HepG2 (cell line): Measurements from ENCODE around the gene THPO.

Source experiments
- EEA1 ChIP-seq: sonication (generic); formaldehyde crosslinking; IDR thresholded peaks from 2 replicates; pipeline ENCODE4 v1.5.1; 2020; ENCODE audit warnings: mild to moderate bottlenecking, missing genetic modification reagents, borderline replicate concordance
- GPN1 ChIP-seq: sonication (generic); formaldehyde crosslinking; IDR thresholded peaks from 2 replicates; pipeline ENCODE4 v1.5.1; 2020; ENCODE audit warnings: missing genetic modification reagents, borderline replicate concordance
- HNRNPUL1 ChIP-seq: fragments of 200-400 bp; formaldehyde crosslinking; IDR thresholded peaks from 2 replicates; pipeline ENCODE4 v1.6.1; 2017; ENCODE audit warnings: low read depth, mild to moderate bottlenecking, low read length, moderate library complexity
- NFIB ChIP-seq: sonication (generic); formaldehyde crosslinking; IDR thresholded peaks from 2 replicates; pipeline ENCODE4 v1.9.0; 2021; ENCODE audit warnings: missing genetic modification reagents, mild to moderate bottlenecking, borderline replicate concordance
- NR3C1 ChIP-seq: sonication (generic); formaldehyde crosslinking; IDR thresholded peaks from 2 replicates; pipeline ENCODE4 v1.4.0; 2020; ENCODE audit warnings: missing genetic modification reagents
- POLR2A ChIP-seq, 2 experiments: IDR thresholded peaks; 2 replicates each; pipeline ENCODE4 v1.6.1; 2011; ENCODE audit warnings: low read depth in 2 of 2, low read length in 2 of 2, mild to moderate bottlenecking in 1 of 2, moderate library complexity in 1 of 2; ENCODE audit not compliant: insufficient read depth in 1 of 2
- ZNF160 ChIP-seq: sonication (generic); formaldehyde crosslinking; IDR thresholded peaks from 2 replicates; pipeline ENCODE4 v1.8.0; 2022; ENCODE audit warnings: mild to moderate bottlenecking, inconsistent platforms, missing genetic modification reagents
- ZNF3 ChIP-seq: IDR thresholded peaks from 2 replicates; pipeline ENCODE4 v1.7.0; 2017; ENCODE audit warnings: inconsistent platforms
- ZNF317 ChIP-seq: sonication (generic); formaldehyde crosslinking; IDR thresholded peaks from 2 replicates; pipeline ENCODE4 v1.5.0; 2020; ENCODE audit warnings: mild to moderate bottlenecking, missing genetic modification reagents
- ZNF468 ChIP-seq: sonication (generic); formaldehyde crosslinking; IDR thresholded peaks from 2 replicates; pipeline ENCODE4 v1.8.0; 2022; ENCODE audit warnings: mild to moderate bottlenecking, moderate library complexity, missing genetic modification reagents
- ZNF549 ChIP-seq: sonication (generic); formaldehyde crosslinking; IDR thresholded peaks from 2 replicates; pipeline ENCODE4 v1.5.0; 2020; ENCODE audit warnings: missing genetic modification reagents
- ZNF75D ChIP-seq: sonication (generic); formaldehyde crosslinking; IDR thresholded peaks from 2 replicates; pipeline ENCODE4 v1.8.1; 2023; ENCODE audit warnings: missing genetic modification reagents, mild to moderate bottlenecking, borderline replicate concordance
- TF ChIP-seq, protein P1 (sequence below): sonication (generic); formaldehyde crosslinking; IDR thresholded peaks from 2 replicates; pipeline ENCODE4 v1.4.0; 2020; ENCODE audit warnings: mild to moderate bottlenecking, missing genetic modification reagents, borderline replicate concordance
- TF ChIP-seq, protein P2 (sequence below): sonication (generic); formaldehyde crosslinking; IDR thresholded peaks from 2 replicates; pipeline ENCODE4 v1.5.0; 2020; ENCODE audit warnings: mild to moderate bottlenecking, missing genetic modification reagents, moderate library complexity

DNA sequence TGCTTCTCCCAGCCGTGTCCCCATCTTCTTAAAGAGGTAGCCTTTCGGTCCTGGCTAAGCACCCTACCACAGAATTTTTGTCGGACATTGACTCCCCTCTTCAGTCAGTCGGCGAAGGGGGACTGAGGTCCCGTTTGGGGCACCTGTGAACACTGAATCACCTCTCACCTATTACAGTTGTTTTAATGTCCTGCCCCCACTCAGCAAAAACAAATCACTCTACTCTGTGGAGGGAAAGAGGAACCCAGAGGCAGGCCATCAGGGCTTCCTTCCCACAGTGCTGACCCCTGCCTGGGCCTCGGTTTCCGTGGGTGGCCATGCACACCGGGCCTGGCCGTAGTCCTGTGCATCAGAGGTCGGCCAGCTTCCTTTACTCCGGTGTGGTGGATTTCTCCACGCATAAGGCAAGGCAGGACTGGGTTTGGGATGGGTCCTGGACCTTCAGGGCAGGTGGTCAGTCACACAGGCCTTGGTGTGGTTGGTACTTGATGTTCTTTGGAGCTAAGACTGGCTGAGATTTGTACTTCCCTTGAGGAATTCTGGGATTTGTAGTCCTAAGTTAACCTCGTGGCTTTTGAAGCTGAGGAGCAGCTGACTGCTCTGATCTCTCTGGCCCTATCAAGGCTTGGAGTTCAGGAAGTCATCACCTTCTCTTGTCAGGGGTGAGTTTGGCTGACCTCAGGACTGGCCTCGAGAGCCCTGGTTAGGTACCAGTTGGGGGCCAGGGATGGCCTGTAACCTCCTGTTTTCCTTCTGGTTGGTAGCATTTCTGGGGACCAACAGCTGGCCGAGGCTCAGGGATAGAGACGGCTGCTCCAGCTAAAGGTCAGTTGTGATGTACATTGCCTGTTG is 41.2 kb downstream of the THPO start:
- TF ChIP-seq, protein P1, sequence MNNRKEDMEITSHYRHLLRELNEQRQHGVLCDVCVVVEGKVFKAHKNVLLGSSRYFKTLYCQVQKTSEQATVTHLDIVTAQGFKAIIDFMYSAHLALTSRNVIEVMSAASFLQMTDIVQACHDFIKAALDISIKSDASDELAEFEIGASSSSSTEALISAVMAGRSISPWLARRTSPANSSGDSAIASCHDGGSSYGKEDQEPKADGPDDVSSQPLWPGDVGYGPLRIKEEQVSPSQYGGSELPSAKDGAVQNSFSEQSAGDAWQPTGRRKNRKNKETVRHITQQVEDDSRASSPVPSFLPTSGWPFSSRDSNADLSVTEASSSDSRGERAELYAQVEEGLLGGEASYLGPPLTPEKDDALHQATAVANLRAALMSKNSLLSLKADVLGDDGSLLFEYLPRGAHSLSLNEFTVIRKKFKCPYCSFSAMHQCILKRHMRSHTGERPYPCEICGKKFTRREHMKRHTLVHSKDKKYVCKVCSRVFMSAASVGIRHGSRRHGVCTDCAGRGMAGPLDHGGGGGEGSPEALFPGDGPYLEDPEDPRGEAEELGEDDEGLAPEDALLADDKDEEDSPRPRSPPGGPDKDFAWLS, result no peak
- TF ChIP-seq ZNF160 (CRISPR knock-in tag) (no peak), GPN1 (CRISPR knock-in tag) (no peak), POLR2A (IDR thresholded peaks at IDR 0.05; ENCODE audit: insufficient read depth in 1 of 2, low read depth in 2 of 2, low read length in 2 of 2) (no peak), NFIB (CRISPR knock-in tag) (no peak), ZNF549 (CRISPR knock-in tag) (no peak), HNRNPUL1 (no peak), EEA1 (CRISPR knock-in tag) (no peak), ZNF468 (CRISPR knock-in tag) (no peak), NR3C1 (CRISPR knock-in tag) (no peak), ZNF75D (CRISPR knock-in tag) (no peak), ZNF3 (CRISPR knock-in tag) (no peak), ZNF317 (CRISPR knock-in tag) (no peak)
- TF ChIP-seq, protein P2, sequence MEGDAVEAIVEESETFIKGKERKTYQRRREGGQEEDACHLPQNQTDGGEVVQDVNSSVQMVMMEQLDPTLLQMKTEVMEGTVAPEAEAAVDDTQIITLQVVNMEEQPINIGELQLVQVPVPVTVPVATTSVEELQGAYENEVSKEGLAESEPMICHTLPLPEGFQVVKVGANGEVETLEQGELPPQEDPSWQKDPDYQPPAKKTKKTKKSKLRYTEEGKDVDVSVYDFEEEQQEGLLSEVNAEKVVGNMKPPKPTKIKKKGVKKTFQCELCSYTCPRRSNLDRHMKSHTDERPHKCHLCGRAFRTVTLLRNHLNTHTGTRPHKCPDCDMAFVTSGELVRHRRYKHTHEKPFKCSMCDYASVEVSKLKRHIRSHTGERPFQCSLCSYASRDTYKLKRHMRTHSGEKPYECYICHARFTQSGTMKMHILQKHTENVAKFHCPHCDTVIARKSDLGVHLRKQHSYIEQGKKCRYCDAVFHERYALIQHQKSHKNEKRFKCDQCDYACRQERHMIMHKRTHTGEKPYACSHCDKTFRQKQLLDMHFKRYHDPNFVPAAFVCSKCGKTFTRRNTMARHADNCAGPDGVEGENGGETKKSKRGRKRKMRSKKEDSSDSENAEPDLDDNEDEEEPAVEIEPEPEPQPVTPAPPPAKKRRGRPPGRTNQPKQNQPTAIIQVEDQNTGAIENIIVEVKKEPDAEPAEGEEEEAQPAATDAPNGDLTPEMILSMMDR (CRISPR knock-in tag), result no peak
